ENCODE data around the gene FKBP2.

FKBP2 gene

GRCh38 chr11:64235437-64236161, 5.3 kb upstream of the FKBP2 start:
- no peak for TF ChIP-seq CTCF (IDR thresholded peaks at IDR 0.05; ENCODE audit: low read depth, low read length)
- DNase-seq (ENCODE audit: extremely low read depth, low read depth), result no peak

GRCh38 chr11:64237484-64237951, 3.4 kb upstream of the FKBP2 start:
- DNase-seq (ENCODE audit: extremely low read depth, low read depth), result no peak
- TF ChIP-seq CTCF (IDR thresholded peaks at IDR 0.05; ENCODE audit: low read depth, low read length), result no peak

GRCh38 chr11:64238076-64238475, 2.8 kb upstream of the FKBP2 start:
- no peak for TF ChIP-seq CTCF (IDR thresholded peaks at IDR 0.05; ENCODE audit: low read depth, low read length)
- no peak for DNase-seq (ENCODE audit: extremely low read depth, low read depth)

GRCh38 chr11:64238999-64239398, 1.9 kb upstream of the FKBP2 start:
- no peak for TF ChIP-seq CTCF (IDR thresholded peaks at IDR 0.05; ENCODE audit: low read depth, low read length)
- no peak for DNase-seq (ENCODE audit: extremely low read depth, low read depth)

GRCh38 chr11:64239662-64240434, 1.0 kb upstream of the FKBP2 start:
- TF ChIP-seq CTCF (IDR thresholded peaks at IDR 0.05; ENCODE audit: low read depth, low read length), result no peak
- no peak for DNase-seq (ENCODE audit: extremely low read depth, low read depth)

- no peak for TF ChIP-seq CTCF (IDR thresholded peaks at IDR 0.05; ENCODE audit: low read depth, low read length)
- DNase-seq (ENCODE audit: extremely low read depth, low read depth), result peak; percentile 99
Measured at GRCh38 chr11:64241241-64241490, 271 bp downstream of the FKBP2 start.

Measured in AG09319 (cell line).